Right lobe of liver (tissue), 4 donors: ENCODE data around the gene PTBP2.

Experiments
- CTCF ChIP-seq, 4 donors: fragments of 200-600 bp in 3 of 4; fragments of 450-650 bp in 1 of 4; IDR thresholded peaks; one replicate each; pipeline versions ENCODE4 v1.5.1 to v1.8.0; 2016 to 2022; ENCODE audit warnings: antibody characterized with exemption in 4 of 4, mild to moderate bottlenecking in 2 of 4
- POLR2A ChIP-seq: fragments of 450-650 bp; IDR thresholded peaks from one replicate; pipeline ENCODE4 v1.6.1; 2017; ENCODE audit warnings: antibody characterized with exemption, mild to moderate bottlenecking
- donor health status: DM: no; HTN: no; CAD: no.
- donor health status: DM: no; HTN: no; CAD: no.
- donor health status: DM: no; HTN: yes; CAD: no.

GRCh38 chr1:96698342-96698983 lies 23.1 kb upstream of the PTBP2 start:
- no peak for TF ChIP-seq POLR2A
- TF ChIP-seq CTCF (IDR thresholded peaks at IDR 0.05), result no peak
